H1 (cell line): Measurements from ENCODE around the gene EEF1AKMT3. TPM values are rescaled to one million over a fixed set of nuclear protein-coding genes. Genes with fewer than 3 reads are reported as not detected.

Experiments
- CTCF ChIA-PET: fragments of 300-600 bp; sonication (Branson Sonifier 250); formaldehyde crosslinking; loops from one replicate; lab custom pipeline; 2021; ENCODE audit not compliant: partially characterized antibody; lab: Charles Lee
- POLR2A ChIA-PET: fragments of 300-600 bp; sonication (Branson Sonifier 250); formaldehyde crosslinking; loops from one replicate; lab custom pipeline; 2021; ENCODE audit warnings: inconsistent platforms; ENCODE audit not compliant: partially characterized antibody; lab: Charles Lee
- DNase-seq, 2 experiments: peaks; one replicate each; pipeline versions ENCODE4 v3.0.0 to v3.0.0-alpha.2; 2010 to 2022; ENCODE audit warnings: low spot score in 2 of 2, low read depth in 1 of 2, mixed read lengths in 1 of 2
- FAIRE-seq: peaks from 2 replicates; lab custom pipeline; 2011; peaks lifted over from hg19 to GRCh38; lab: Jason Lieb, UNC
- H2AFZ ChIP-seq: 2 replicates; pipeline ENCODE4 v1.8.1; 2012; ENCODE audit warnings: low read length, inconsistent platforms
- H2AK5ac ChIP-seq: 2 replicates; pipeline ENCODE4 v1.6.1; 2013; ENCODE audit warnings: low read depth, low read length
- H2BK120ac ChIP-seq: replicated peaks from 2 replicates; pipeline ENCODE3; 2013; ENCODE audit warnings: low read depth, low read length, inconsistent platforms
- H2BK12ac ChIP-seq: 2 replicates; pipeline ENCODE4 v1.6.1; 2013; ENCODE audit warnings: low read depth, low read length
- H2BK15ac ChIP-seq: 2 replicates; pipeline ENCODE4 v1.6.1; 2013; ENCODE audit warnings: low read length
- H2BK20ac ChIP-seq: 2 replicates; pipeline ENCODE4 v1.6.1; 2013; ENCODE audit warnings: low read length
- H2BK5ac ChIP-seq: 2 replicates; pipeline ENCODE4 v1.6.1; 2013; ENCODE audit warnings: low read depth, low read length
- H3K14ac ChIP-seq: 2 replicates; pipeline ENCODE4 v1.6.1; 2013; ENCODE audit warnings: inconsistent platforms; ENCODE audit not compliant: insufficient read length
- H3K18ac ChIP-seq: 2 replicates; pipeline ENCODE4 v1.6.1; 2013; ENCODE audit warnings: low read length; ENCODE audit errors: extremely low read depth
- H3K23ac ChIP-seq: 2 replicates; pipeline ENCODE4 v1.6.1; 2013; ENCODE audit warnings: inconsistent platforms; ENCODE audit not compliant: insufficient read length
- H3K23me2 ChIP-seq: 2 replicates; pipeline ENCODE4 v1.6.1; 2013; ENCODE audit warnings: low read depth, low read length
- H3K27ac ChIP-seq: 2 replicates; pipeline ENCODE4 v1.6.1; 2011; ENCODE audit warnings: low read depth, low read length, inconsistent platforms
- H3K27me3 ChIP-seq, 4 experiments: replicated peaks in 1 of 4; 1 replicate in 1 of 4; 2 replicates in 3 of 4; pipeline versions ENCODE4 v1.6.1 to v1.8.1; 2011 to 2013; ENCODE audit warnings: low read length in 3 of 4, mild to moderate bottlenecking in 3 of 4, inconsistent platforms in 2 of 4, mixed read lengths in 2 of 4, moderate library complexity in 1 of 4; ENCODE audit not compliant: control insufficient read depth in 3 of 4, insufficient read depth in 3 of 4; ENCODE audit errors: extremely low read depth in 1 of 4
- H3K36me3 ChIP-seq, 4 experiments: 2 replicates each; pipeline versions ENCODE4 v1.6.1 to v1.8.1; 2011 to 2013; ENCODE audit warnings: mild to moderate bottlenecking in 4 of 4, low read length in 3 of 4, moderate library complexity in 2 of 4, control low read depth in 1 of 4, inconsistent platforms in 1 of 4; ENCODE audit not compliant: insufficient read depth in 4 of 4, control insufficient read depth in 2 of 4
- H3K4ac ChIP-seq: replicated peaks from 2 replicates; pipeline ENCODE3; 2013; ENCODE audit warnings: low read length, low read depth, mixed read lengths, inconsistent platforms; ENCODE audit not compliant: insufficient read length
- H3K4me1 ChIP-seq, 4 experiments: replicated peaks in 1 of 4; 1 replicate in 1 of 4; 2 replicates in 3 of 4; pipeline versions ENCODE4 v1.6.1 to v1.8.1; 2011 to 2013; ENCODE audit warnings: low read length in 3 of 4, inconsistent platforms in 2 of 4, mixed read lengths in 1 of 4; ENCODE audit not compliant: insufficient read depth in 4 of 4, control insufficient read depth in 3 of 4
- H3K4me2 ChIP-seq, 2 experiments: 2 replicates each; pipeline versions ENCODE4 v1.6.1 to v1.8.1; 2011 to 2013; ENCODE audit warnings: low read depth in 2 of 2, low read length in 2 of 2, control low read depth in 1 of 2, inconsistent platforms in 1 of 2, mild to moderate bottlenecking in 1 of 2; ENCODE audit not compliant: insufficient read depth in 1 of 2
- H3K4me3 ChIP-seq, 4 experiments: fragments of 200-600, 300-600 bp in 1 of 4; sonication (generic), shearing (Covaris generic), sonication (Bioruptor Twin) in 1 of 4; 2 replicates each; pipeline versions ENCODE4 v1.5.1 to v1.8.1; 2011 to 2016; ENCODE audit warnings: low read length in 4 of 4, low read depth in 3 of 4, control low read depth in 2 of 4, inconsistent platforms in 2 of 4, mild to moderate bottlenecking in 2 of 4, mixed read lengths in 1 of 4, moderate library complexity in 1 of 4; ENCODE audit not compliant: insufficient read depth in 2 of 4; ENCODE audit errors: extremely low read depth in 1 of 4
- H3K56ac ChIP-seq: replicated peaks from 2 replicates; pipeline ENCODE3; 2013; ENCODE audit warnings: low read depth, mild to moderate bottlenecking, mixed read lengths, low read length, inconsistent platforms; ENCODE audit not compliant: insufficient read length
- H3K79me1 ChIP-seq: 2 replicates; pipeline ENCODE4 v1.6.1; 2013; ENCODE audit warnings: low read depth, low read length, control low read depth
- H3K79me2 ChIP-seq, 2 experiments: 2 replicates each; pipeline versions ENCODE4 v1.6.1 to v1.8.1; 2012 to 2013; ENCODE audit warnings: low read length in 2 of 2, mild to moderate bottlenecking in 2 of 2, inconsistent platforms in 1 of 2; ENCODE audit not compliant: insufficient read depth in 2 of 2, control insufficient read depth in 1 of 2
- H3K9ac ChIP-seq, 4 experiments: replicated peaks in 1 of 4; 1 replicate in 1 of 4; 2 replicates in 3 of 4; pipeline versions ENCODE4 v1.6.1 to v1.8.1; 2011 to 2013; ENCODE audit warnings: low read depth in 3 of 4, low read length in 3 of 4, control low read depth in 2 of 4, mild to moderate bottlenecking in 2 of 4, moderate library complexity in 2 of 4, inconsistent platforms in 1 of 4; ENCODE audit errors: extremely low read depth in 1 of 4
- H3K9me3 ChIP-seq, 2 experiments: 2 replicates each; pipeline versions ENCODE4 v1.6.1 to v1.8.1; 2012 to 2013; ENCODE audit warnings: mild to moderate bottlenecking in 2 of 2, moderate library complexity in 2 of 2, control low read depth in 1 of 2, inconsistent platforms in 1 of 2, low read depth in 1 of 2, low read length in 1 of 2, mixed read lengths in 1 of 2; ENCODE audit not compliant: insufficient read depth in 2 of 2
- H4K20me1 ChIP-seq, 2 experiments: replicated peaks in 1 of 2; 2 replicates each; pipeline versions ENCODE3 to v1.8.1; 2011 to 2013; ENCODE audit warnings: inconsistent platforms in 2 of 2, low read length in 2 of 2, mild to moderate bottlenecking in 1 of 2; ENCODE audit not compliant: insufficient read depth in 2 of 2, control insufficient read depth in 1 of 2
- H4K5ac ChIP-seq: 2 replicates; pipeline ENCODE4 v1.6.1; 2013; ENCODE audit warnings: low read length, low read depth, mixed read lengths, inconsistent platforms; ENCODE audit not compliant: insufficient read length
- H4K8ac ChIP-seq: 2 replicates; pipeline ENCODE4 v1.8.0; 2013; ENCODE audit warnings: mild to moderate bottlenecking, moderate library complexity, low read length, inconsistent platforms; ENCODE audit not compliant: insufficient read depth; ENCODE audit errors: extremely low read depth
- H4K91ac ChIP-seq: replicated peaks from 2 replicates; pipeline ENCODE3; 2013; ENCODE audit warnings: low read length, mixed read lengths, inconsistent platforms; ENCODE audit not compliant: insufficient read length
- ASH2L ChIP-seq: fragments of 200-600, 300-600 bp; sonication (generic); IDR thresholded peaks from one replicate; pipeline ENCODE4 v1.7.1; 2017; ENCODE audit warnings: low read length
- BRCA1 ChIP-seq: IDR thresholded peaks from 2 replicates; pipeline ENCODE4 v1.6.1; 2012; ENCODE audit warnings: low read depth, low read length, improper control_type of control experiment
- MAX ChIP-seq: IDR thresholded peaks from 2 replicates; pipeline ENCODE4 v1.6.1; 2012; ENCODE audit warnings: inconsistent platforms
- SUZ12 ChIP-seq: fragments of 200-600 bp; sonication (generic); IDR thresholded peaks from 2 replicates; pipeline ENCODE4 v1.6.1; 2012; ENCODE audit warnings: mild to moderate bottlenecking, inconsistent platforms, low read length, moderate library complexity, mixed read lengths
- TBP ChIP-seq: IDR thresholded peaks from 2 replicates; pipeline ENCODE4 v1.6.1; 2011; ENCODE audit warnings: low read depth, low read length, improper control_type of control experiment
- WGBS, 2 experiments: shearing (Covaris generic) in 1 of 2; methylation state at CpG; one replicate each; pipeline versions ENCODE4 v1.1.6 to v1.1.7; 2013 to 2015; ENCODE audit warnings: low lambda C conversion rate in 2 of 2, mixed read lengths in 2 of 2, inconsistent platforms in 1 of 2, low coverage in 1 of 2, missing lambda C conversion rate in 1 of 2; ENCODE audit not compliant: insufficient replicate concordance in 2 of 2, insufficient coverage in 1 of 2, insufficient read length in 1 of 2; ENCODE audit errors: extremely low coverage in 1 of 2, missing lambda C conversion rate in 1 of 2; 5-methylcytosine and 5-hydroxymethylcytosine counted together
- polyA plus RNA-seq, 7 experiments: library from polyadenylated mRNA; depleted of rRNA in 3 of 7; stranded (reverse) in 5 of 7; unstranded in 2 of 7; fragments of >200 nt in 5 of 7; fragments of 200-250 nt in 2 of 7; gene quantifications; 1 replicate in 5 of 7; 2 replicates in 1 of 7; 4 replicates in 1 of 7; pipeline versions ENCODE4 v1.2.1 to v1.2.3, GENCODE V29; 2011 to 2013; ENCODE audit warnings: missing spikeins in 2 of 7, mixed read lengths in 2 of 7
- total RNA-seq: library from RNA; stranded (reverse); fragmentation: NEBNext Ultra II Directional; extraction: Animal tissue kit (Norgen Biotek cat#: 25700); gene quantifications from 2 replicates; pipeline ENCODE4 v1.2.1, GENCODE V29; 2021

Gene EEF1AKMT3
- total and polyA plus RNA-seq, 2 of the 8 experiments (the other 6 are each of a cell fraction or from before 2014, with no cell fraction given), result 3.1 to 4.4 TPM

GRCh38 chr12:57746025-57746424 lies 26.4 kb upstream of the EEF1AKMT3 start:
- Histone ChIP-seq H4K8ac (no peak overlapping the region), H3K27me3 (peaks cover 0 to 10% (median 6%) of the 10 kb centered on the region in 4 experiments; a peak in 5 of 7 replicates), H2BK5ac (no peak overlapping the region), H3K4me3 (peak overlapping the region in 3 of 4 experiments; percentile 74 to 85 (median 75); a peak in 5 of 8 replicates), H2BK120ac (no peak overlapping the region), H4K91ac (no peak overlapping the region), H2BK15ac (no peak overlapping the region), H3K56ac (no peak overlapping the region), H3K4me1 (peaks cover 0 to 6% (median 4%) of the 10 kb centered on the region in 4 experiments; a peak in 4 of 7 replicates), H3K23ac (no peak overlapping the region), H2BK20ac (no peak overlapping the region), H3K23me2 (peaks cover 6% of the 10 kb centered on the region), H3K9me3 (no peaks in the 10 kb centered on the region), H3K27ac (no peak overlapping the region), H4K5ac (no peak overlapping the region), H3K4me2 (peak overlapping the region; percentile 91 to 97; a peak in 3 of 4 replicates), H2AFZ (no peak overlapping the region), H2AK5ac (no peak overlapping the region), H4K20me1 (peaks cover 0 to 2% of the 10 kb centered on the region in 2 experiments), H3K36me3 (peaks cover 21 to 49% (median 36%) of the 10 kb centered on the region in 4 experiments), H3K9ac (no peak overlapping the region), H3K4ac (no peak overlapping the region), H3K14ac (no peak overlapping the region), H2BK12ac (no peak overlapping the region), H3K79me2 (peaks cover 6 to 10% of the 10 kb centered on the region in 2 experiments), H3K79me1 (peaks cover 14% of the 10 kb centered on the region), H3K18ac (no peak overlapping the region)
- DNase-seq, result no peak
- 91% methylated on average over 3 of the region's 3 CpGs; no CpG with 5 or more reads in 1 of the 2 experiments for WGBS, 2 experiments
- ChIA-PET CTCF (interaction anchor here (1.0 to 1.9 kb wide), 3 partner anchors 9 to 37 kb away, joined by 4 to 7 read pairs (median 5); partner anchors contain the start of gene TSFM), POLR2A (interaction anchor here (0.7 to 4.4 kb wide), 10 partner anchors 10 to 134 kb away, joined by 3 to 35 read pairs (median 8); partner anchors contain the start of genes ARHGEF25, CYP27B1 and MARCHF9)
- FAIRE-seq, result no peak
- TF ChIP-seq BRCA1, result no peak
- no peak for TF ChIP-seq TBP
- TF ChIP-seq ASH2L, result no peak
- no peak for TF ChIP-seq MAX
- TF ChIP-seq SUZ12, result no peak
